ENCODE data around the gene SRSF9. TPM values are rescaled to one million over a fixed set of nuclear protein-coding genes. Genes with fewer than 3 reads are reported as not detected.

SRSF9 gene
- total and polyA plus RNA-seq, 2 of the 4 experiments (the other 2 are of a cell fraction) = 102 to 143 TPM

GRCh38 chr12:120490325-120490724 lies 20.8 kb upstream of the SRSF9 start:
- H2BK20ac ChIP-seq (ENCODE audit: low read depth, low read length) = no peak overlapping the region
- intact Hi-C loops (cut with micrococcal nuclease) (no loop called here), in situ Hi-C loops (cut with MboI; ENCODE audit: low sequenced_read_pairs) (no loop called here), dilution Hi-C loops (cut with HindIII; ENCODE audit: low sequenced_read_pairs, unreplicated experiment) (no loop called here)
- no peaks in the 10 kb centered on the region for H3K9me3 ChIP-seq (ENCODE audit: control insufficient read depth, insufficient read depth, low read length)
- H2BK15ac ChIP-seq (ENCODE audit: low read depth, low read length) = no peak overlapping the region
- no peak overlapping the region for H3K9ac ChIP-seq (ENCODE audit: low read depth, low read length)
- H3K14ac ChIP-seq (replicated peaks; ENCODE audit: low read depth, low read length) = no peak overlapping the region
- no peak overlapping the region for H2AK5ac ChIP-seq (ENCODE audit: low read depth, low read length)
- no peak overlapping the region for H4K91ac ChIP-seq (ENCODE audit: insufficient read depth, low read depth, low read length)
- ChIA-PET POLR2A (ENCODE audit: unreplicated experiment) (no interaction called here), CTCF (no interaction called here)
- H3K18ac ChIP-seq (ENCODE audit: low read depth, low read length) = no peak overlapping the region
- no peaks in the 10 kb centered on the region for H4K20me1 ChIP-seq (ENCODE audit: insufficient read depth, low read length)
- no peak overlapping the region for H4K5ac ChIP-seq (ENCODE audit: low read depth, low read length)
- H2BK5ac ChIP-seq (ENCODE audit: low read depth, low read length, poor library complexity, severe bottlenecking) = no peak overlapping the region
- WGBS, 2 experiments (ENCODE audit: extremely low coverage in 2 of 2, insufficient read length in 1 of 2) = 100% methylated on average over 3 of the region's 5 CpGs; no CpG with 5 or more reads in 1 of the 2 experiments
- H4K8ac ChIP-seq (ENCODE audit: low read depth in 2 of 2, low read length in 2 of 2) = no peak overlapping the region
- DNase-seq = no peak
- no peak overlapping the region for H3K4me3 ChIP-seq (ENCODE audit: insufficient read depth, low read depth, low read length)
- H2AFZ ChIP-seq (replicated peaks; ENCODE audit: low read length, poor library complexity) = no peak overlapping the region
- no peak overlapping the region for H3K56ac ChIP-seq (ENCODE audit: extremely low read depth, insufficient read depth, low read length)
- no TSS peak for BruUV-seq (replicated peaks)
- H2AK9ac ChIP-seq (replicated peaks; ENCODE audit: low read depth, low read length, poor library complexity) = no peak overlapping the region
- peaks cover 6% of the 10 kb centered on the region for H3K9me1 ChIP-seq (ENCODE audit: insufficient read depth, low read length)
- no peak for ATAC-seq (ENCODE audit: low read depth)
- H3K4me2 ChIP-seq (ENCODE audit: low read depth, low read length) = no peak overlapping the region
- no peak overlapping the region for H3K4ac ChIP-seq (ENCODE audit: low read depth, low read length)
- peaks cover 6% of the 10 kb centered on the region for H3K36me3 ChIP-seq (ENCODE audit: control insufficient read depth, insufficient read depth, low read length)
- H3K4me1 ChIP-seq (ENCODE audit: control insufficient read depth, insufficient read depth, low read length) = peaks cover 1% of the 10 kb centered on the region
- H3K79me1 ChIP-seq (ENCODE audit: low read depth in 1 of 2, low read length in 2 of 2) = peaks cover 12 to 35% of the 10 kb centered on the region in 2 experiments
- TF ChIP-seq CHD1 (IDR thresholded peaks at IDR 0.05; ENCODE audit: low read depth, low read length) (no peak), FOS (IDR thresholded peaks at IDR 0.05; ENCODE audit: low read depth, low read length) (no peak), RFX5 (IDR thresholded peaks at IDR 0.05; ENCODE audit: low read depth, low read length) (no peak), MXI1 (IDR thresholded peaks at IDR 0.05; ENCODE audit: borderline replicate concordance, low read depth, low read length) (no peak), MAFK (IDR thresholded peaks at IDR 0.05; ENCODE audit: low read depth, low read length) (no peak)
- H3K27me3 ChIP-seq (ENCODE audit: control insufficient read depth, insufficient read depth, low read length) = no peaks in the 10 kb centered on the region
- no peak overlapping the region for H3K23ac ChIP-seq (ENCODE audit: low read depth, low read length)
- H3K27ac ChIP-seq (ENCODE audit: insufficient read depth, low read length) = no peak overlapping the region
- no peak overlapping the region for H2BK120ac ChIP-seq (ENCODE audit: low read depth, low read length)
